ENCODE results near the gene KRT34.

GRCh38 chr17:41428591-41429291 lies 46.6 kb upstream of the KRT34 start:
- TF ChIP-seq GATA2 (IDR thresholded peaks at IDR 0.05; ENCODE audit: low read depth, low read length): no peak
- TF ChIP-seq GATA3 (IDR thresholded peaks at IDR 0.05; ENCODE audit: low read depth, low read length): no peak

All from SH-SY5Y (cell line).